ENCODE data around the gene TTC12. TPM values are rescaled to one million over a fixed set of nuclear protein-coding genes. Genes with fewer than 3 reads are reported as not detected.
A peak's percentile ranks its signal among the peaks of the same experiment; 100 is the strongest.

Gene TTC12
- total RNA-seq, 1 experiment from 2014 or later, result 25.0 TPM

DNA sequence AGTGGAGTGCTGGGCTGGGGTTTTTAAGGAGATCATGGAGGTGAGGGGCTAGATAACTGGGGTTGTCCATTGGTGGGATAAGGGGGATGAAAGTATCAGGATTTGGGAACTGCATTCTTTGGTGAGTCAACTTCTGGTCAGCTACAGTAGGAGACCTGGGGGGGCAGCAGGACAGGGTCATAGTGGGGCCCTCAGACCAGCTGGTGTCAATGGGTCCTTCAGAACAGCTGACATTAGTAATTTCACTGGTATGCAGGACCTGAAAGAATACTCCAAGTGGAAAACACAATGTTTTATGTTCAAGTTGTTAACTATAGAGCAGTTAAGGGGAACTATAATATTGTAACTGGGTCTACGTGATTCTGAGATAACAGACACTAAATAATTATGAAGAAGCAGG, 2.8 kb upstream of the TTC12 start:
- Histone ChIP-seq H3K4me3 (no peak overlapping the region), H3K9me2 (ENCODE audit: insufficient read depth) (no peaks in the 10 kb centered on the region), H3K36me3 (ENCODE audit: low read depth) (0 out of 2 replicates have a peak, but pooled peaks cover under 1% of the 10 kb centered on the region), H3K27ac (no peak overlapping the region), H3K9me3 (ENCODE audit: insufficient read depth, low read depth) (no peaks in the 10 kb centered on the region), H3K4me1 (replicated peaks; ENCODE audit: insufficient read depth) (peaks cover 16% of the 10 kb centered on the region), H3K4me2 (no peak overlapping the region), H3F3A (ENCODE audit: insufficient read depth, low read depth) (no peaks in the 10 kb centered on the region), H3K79me2 (ENCODE audit: low read depth) (peaks cover 13% of the 10 kb centered on the region), H4K20me1 (ENCODE audit: insufficient read depth) (no peaks in the 10 kb centered on the region), H2AFZ (no peak overlapping the region), H3K27me3 (ENCODE audit: insufficient read depth, low read depth) (peaks cover 17% of the 10 kb centered on the region; the same call in 1 of the 2 replicates)
- POLR2A ChIA-PET (ENCODE audit: unreplicated experiment), result no interaction called here
- no peak for DNase-seq
- CTCF ChIA-PET, result no interaction called here
- BruUV-seq (replicated peaks), result no TSS peak
- intact Hi-C loops (cut with micrococcal nuclease; ENCODE audit: unreplicated experiment), result loop anchor here (10.0 kb wide), 1 partner anchor 463 kb away; the partner anchor contains the start of genes CLDN25 and ZW10
- no peak for TF ChIP-seq EZH2 (IDR thresholded peaks at IDR 0.05; ENCODE audit: low read depth)

DNA sequence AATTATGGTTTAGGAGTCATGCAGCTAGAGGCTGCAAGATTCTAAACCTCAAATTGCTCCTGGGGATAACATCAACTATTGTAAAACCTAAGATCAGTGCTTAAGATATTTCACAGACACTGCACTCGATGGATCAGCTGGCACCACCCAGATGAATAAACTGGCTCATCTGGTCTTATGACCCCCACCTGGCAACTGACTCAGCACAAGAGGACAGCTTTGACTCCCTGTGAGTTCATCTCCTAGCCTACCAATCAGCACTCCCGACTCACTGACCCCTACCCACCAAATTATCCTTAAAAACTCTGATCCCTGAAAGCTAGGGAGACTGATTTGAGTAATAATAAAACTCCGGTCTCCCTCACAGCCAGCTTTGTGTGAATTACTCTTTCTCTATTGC, 782 bp upstream of the TTC12 start:
- H3K4me3 ChIP-seq, result peak overlapping the region; percentile 83; the same call in 1 of the 2 replicates
- intact Hi-C loops (cut with micrococcal nuclease; ENCODE audit: unreplicated experiment), result loop anchor here (10.0 kb wide), 1 partner anchor 461 kb away; the partner anchor contains the start of genes CLDN25 and ZW10

DNA sequence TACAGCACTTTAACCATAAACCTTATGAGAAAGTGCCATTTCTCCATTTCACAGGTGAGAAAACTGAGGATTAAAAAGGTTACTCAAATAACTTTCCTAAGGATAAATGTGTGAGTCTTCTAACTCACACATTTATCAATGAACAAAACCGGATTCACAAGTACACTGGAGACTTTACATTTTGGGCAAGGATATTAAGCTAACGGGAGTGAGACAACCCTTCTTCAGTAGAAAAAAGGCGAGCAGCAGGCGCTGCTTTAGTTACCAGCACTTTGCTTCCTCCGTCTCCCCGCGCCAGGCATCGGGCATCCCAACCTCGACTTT, 356 bp upstream of the TTC12 start:
- TF ChIP-seq, protein P1, sequence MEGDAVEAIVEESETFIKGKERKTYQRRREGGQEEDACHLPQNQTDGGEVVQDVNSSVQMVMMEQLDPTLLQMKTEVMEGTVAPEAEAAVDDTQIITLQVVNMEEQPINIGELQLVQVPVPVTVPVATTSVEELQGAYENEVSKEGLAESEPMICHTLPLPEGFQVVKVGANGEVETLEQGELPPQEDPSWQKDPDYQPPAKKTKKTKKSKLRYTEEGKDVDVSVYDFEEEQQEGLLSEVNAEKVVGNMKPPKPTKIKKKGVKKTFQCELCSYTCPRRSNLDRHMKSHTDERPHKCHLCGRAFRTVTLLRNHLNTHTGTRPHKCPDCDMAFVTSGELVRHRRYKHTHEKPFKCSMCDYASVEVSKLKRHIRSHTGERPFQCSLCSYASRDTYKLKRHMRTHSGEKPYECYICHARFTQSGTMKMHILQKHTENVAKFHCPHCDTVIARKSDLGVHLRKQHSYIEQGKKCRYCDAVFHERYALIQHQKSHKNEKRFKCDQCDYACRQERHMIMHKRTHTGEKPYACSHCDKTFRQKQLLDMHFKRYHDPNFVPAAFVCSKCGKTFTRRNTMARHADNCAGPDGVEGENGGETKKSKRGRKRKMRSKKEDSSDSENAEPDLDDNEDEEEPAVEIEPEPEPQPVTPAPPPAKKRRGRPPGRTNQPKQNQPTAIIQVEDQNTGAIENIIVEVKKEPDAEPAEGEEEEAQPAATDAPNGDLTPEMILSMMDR (conservative IDR thresholded peaks at IDR 0.05), result no peak
- TF ChIP-seq EZH2 (IDR thresholded peaks at IDR 0.05; ENCODE audit: low read depth), result no peak
- Histone ChIP-seq H3K36me3 (ENCODE audit: low read depth) (peaks cover 3% of the 10 kb centered on the region; the same call in 1 of the 2 replicates), H4K20me1 (ENCODE audit: insufficient read depth) (no peaks in the 10 kb centered on the region), H3F3A (ENCODE audit: insufficient read depth, low read depth) (no peaks in the 10 kb centered on the region), H3K4me2 (peak overlapping the region; percentile 80), H3K27me3 (ENCODE audit: insufficient read depth, low read depth) (peaks cover 2% of the 10 kb centered on the region; the same call in 1 of the 2 replicates), H3K9me3 (ENCODE audit: insufficient read depth, low read depth) (no peaks in the 10 kb centered on the region), H3K79me2 (ENCODE audit: low read depth) (peaks cover 13% of the 10 kb centered on the region), H2AFZ (peak overlapping the region; percentile 93), H3K27ac (no peak overlapping the region), H3K4me3 (peak overlapping the region; percentile 83; the same call in 1 of the 2 replicates), H3K4me1 (replicated peaks; ENCODE audit: insufficient read depth) (peaks cover 16% of the 10 kb centered on the region), H3K9me2 (ENCODE audit: insufficient read depth) (no peaks in the 10 kb centered on the region)
- intact Hi-C loops (cut with micrococcal nuclease; ENCODE audit: unreplicated experiment), result loop anchor here (10.0 kb wide), 1 partner anchor 461 kb away; the partner anchor contains the start of genes CLDN25 and ZW10
- POLR2A ChIA-PET (ENCODE audit: unreplicated experiment), result interaction anchor here (0.6 kb wide), 1 partner anchor 1029 kb away, joined by 3 read pairs; no protein-coding TSS in a partner anchor
- BruUV-seq (replicated peaks), result no TSS peak
- CTCF ChIA-PET, result interaction anchor here (0.6 kb wide), 1 partner anchor 17 kb away, joined by 3 read pairs; no protein-coding TSS in a partner anchor
- no peak for DNase-seq

More for the DNA sequence above, 782 bp upstream of the TTC12 start:
- ChIA-PET POLR2A (ENCODE audit: unreplicated experiment) (interaction anchor here (0.6 kb wide), 1 partner anchor 1029 kb away, joined by 3 read pairs; no protein-coding TSS in a partner anchor), CTCF (no interaction called here)
- no peaks in the 10 kb centered on the region for H3K9me3 ChIP-seq (ENCODE audit: insufficient read depth, low read depth)
- H3K4me2 ChIP-seq, result peak overlapping the region; percentile 80
- H2AFZ ChIP-seq, result no peak overlapping the region; the same call in 1 of the 2 replicates
- no peak for DNase-seq
- no peaks in the 10 kb centered on the region for H3F3A ChIP-seq (ENCODE audit: insufficient read depth, low read depth)
- H4K20me1 ChIP-seq (ENCODE audit: insufficient read depth), result no peaks in the 10 kb centered on the region
- peaks cover 5% of the 10 kb centered on the region; the same call in 1 of the 2 replicates for H3K27me3 ChIP-seq (ENCODE audit: insufficient read depth, low read depth)
- no peaks in the 10 kb centered on the region for H3K9me2 ChIP-seq (ENCODE audit: insufficient read depth)
- TF ChIP-seq EZH2 (IDR thresholded peaks at IDR 0.05; ENCODE audit: low read depth), result no peak
- TF ChIP-seq, protein P1 (conservative IDR thresholded peaks at IDR 0.05), result no peak
- peaks cover 3% of the 10 kb centered on the region; the same call in 1 of the 2 replicates for H3K36me3 ChIP-seq (ENCODE audit: low read depth)
- H3K4me1 ChIP-seq (replicated peaks; ENCODE audit: insufficient read depth), result peaks cover 16% of the 10 kb centered on the region
- no TSS peak for BruUV-seq (replicated peaks)
- no peak overlapping the region for H3K27ac ChIP-seq
- peaks cover 13% of the 10 kb centered on the region for H3K79me2 ChIP-seq (ENCODE audit: low read depth)
